CD4-positive, CD25-positive, alpha-beta regulatory T cell (primary cell): ENCODE data around the gene PRDM10. TPM values are rescaled to one million over a fixed set of nuclear protein-coding genes. Genes with fewer than 3 reads are reported as not detected.
"Not testable (repeated sequence)": the region's sequence is repeated elsewhere in the genome, so short reads cannot be mapped to it uniquely, and the experiment has no call there.

Source experiments
- ATAC-seq, 2 donors: fragments of 150-1000 bp; cut with Tn5 transposase; one replicate each; pipeline ENCODE4 v1.10.0; 2021; ENCODE audit warnings: low read depth in 2 of 2, moderate number of reproducible peaks in 2 of 2, moderate library complexity in 1 of 2
- DNase-seq, 3 donors: peaks; one replicate each; pipeline versions ENCODE4 v3.0.0 to v3.0.0-alpha.2; 2012 to 2022; ENCODE audit warnings: mixed read lengths in 1 of 3
- H3K27ac ChIP-seq: one replicate; pipeline ENCODE4 v1.7.0; 2013; ENCODE audit warnings: mild to moderate bottlenecking, low read length; ENCODE audit not compliant: insufficient read depth, poor library complexity, severe bottlenecking
- H3K27me3 ChIP-seq: one replicate; pipeline ENCODE4 v1.7.0; 2013; ENCODE audit warnings: low read length; ENCODE audit not compliant: control insufficient read depth, insufficient read depth
- H3K36me3 ChIP-seq: one replicate; pipeline ENCODE4 v1.7.0; 2013; ENCODE audit warnings: mild to moderate bottlenecking, low read length, moderate library complexity; ENCODE audit not compliant: control insufficient read depth, insufficient read depth
- H3K4me1 ChIP-seq: 2 replicates; pipeline ENCODE4 v1.7.0; 2013; ENCODE audit warnings: mild to moderate bottlenecking, low read length; ENCODE audit not compliant: insufficient read depth, control insufficient read depth, poor library complexity, severe bottlenecking
- H3K4me3 ChIP-seq: one replicate; pipeline ENCODE4 v1.7.0; 2013; ENCODE audit warnings: low read depth, mild to moderate bottlenecking, low read length, moderate library complexity
- H3K9me3 ChIP-seq, 2 experiments: 1 replicate in 1 of 2; 2 replicates in 1 of 2; pipeline ENCODE4 v1.7.0; 2013; ENCODE audit warnings: low read length in 2 of 2, mild to moderate bottlenecking in 1 of 2, moderate library complexity in 1 of 2; ENCODE audit not compliant: control insufficient read depth in 2 of 2
- H3K27ac Mint-ChIP-seq, 3 donors: one replicate each; pipeline ENCODE4 v1.8.0; 2020 to 2022; ENCODE audit warnings: mild to moderate bottlenecking in 3 of 3, mixed read lengths in 3 of 3, moderate library complexity in 2 of 3
- H3K27me3 Mint-ChIP-seq: one replicate; pipeline ENCODE4 v1.8.0; 2022; ENCODE audit warnings: mild to moderate bottlenecking, mixed read lengths
- H3K36me3 Mint-ChIP-seq: one replicate; pipeline ENCODE4 v1.8.0; 2020; ENCODE audit warnings: mixed read lengths
- H3K4me1 Mint-ChIP-seq, 4 donors: one replicate each; pipeline ENCODE4 v1.8.0; 2020 to 2022; ENCODE audit warnings: mixed read lengths in 4 of 4, mild to moderate bottlenecking in 1 of 4
- H3K4me3 Mint-ChIP-seq, 4 donors: one replicate each; pipeline ENCODE4 v1.8.0; 2020 to 2022; ENCODE audit warnings: mild to moderate bottlenecking in 4 of 4, mixed read lengths in 4 of 4, moderate library complexity in 3 of 4
- H3K9me3 Mint-ChIP-seq, 7 donors: one replicate each; pipeline ENCODE4 v1.8.0; 2020 to 2022; ENCODE audit warnings: mixed read lengths in 7 of 7, mild to moderate bottlenecking in 3 of 7, moderate library complexity in 2 of 7
- polyA plus RNA-seq, 4 donors: library from polyadenylated mRNA; unstranded; fragments of 300-500 nt; fragmentation: Illumina TruSeq; gene quantifications; one replicate each; pipeline ENCODE4 v1.2.3, GENCODE V29; 2021
- total RNA-seq: library from RNA; stranded (reverse); gene quantifications from one replicate; pipeline ENCODE4 v1.2.3, GENCODE V29; 2022

Gene PRDM10
- total and polyA plus RNA-seq, 5 donors from 2014 or later, result 2.6 to 15.8 (median 2.8) TPM

DNA sequence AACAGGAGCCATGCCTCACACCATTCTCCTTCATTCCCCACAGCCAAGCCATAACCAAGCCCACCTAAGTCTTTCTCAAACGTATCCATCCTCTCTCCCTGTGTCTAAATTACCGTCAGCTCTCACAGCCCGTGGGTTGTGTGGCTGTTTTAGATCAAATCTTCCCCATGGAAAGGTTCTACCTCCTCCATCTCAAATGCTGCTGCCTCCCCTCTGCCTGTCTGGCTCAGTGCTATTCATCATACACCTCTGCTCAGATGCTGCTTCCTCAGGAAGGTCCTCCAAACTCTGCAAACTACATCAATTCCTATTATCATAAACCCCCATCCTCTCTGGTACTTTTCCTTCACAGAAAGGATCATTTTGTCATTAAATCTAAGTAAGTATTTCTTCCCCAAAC, 122.3 kb downstream of the PRDM10 start:
- Histone ChIP-seq H3K9me3 (no peaks in the 10 kb centered on the region), H3K27me3 (no peaks in the 10 kb centered on the region), H3K36me3 (peaks cover 98% of the 10 kb centered on the region), H3K27ac (no peak overlapping the region), H3K4me3 (no peak overlapping the region), H3K4me1 (no peaks in the 10 kb centered on the region)
- DNase-seq (no peak), ATAC-seq (no peak)
- no peak overlapping the region for H3K4me3 Mint-ChIP-seq
- H3K9me3 Mint-ChIP-seq, result no peaks in the 10 kb centered on the region
- peaks cover 0 to 6% (median 3%) of the 10 kb centered on the region in 4 donors for H3K4me1 Mint-ChIP-seq
- H3K27me3 Mint-ChIP-seq, result no peaks in the 10 kb centered on the region
- H3K27ac Mint-ChIP-seq, result peak overlapping the region; percentile 17 to 76 (median 50)
- H3K36me3 Mint-ChIP-seq, result peaks cover 78% of the 10 kb centered on the region

DNA sequence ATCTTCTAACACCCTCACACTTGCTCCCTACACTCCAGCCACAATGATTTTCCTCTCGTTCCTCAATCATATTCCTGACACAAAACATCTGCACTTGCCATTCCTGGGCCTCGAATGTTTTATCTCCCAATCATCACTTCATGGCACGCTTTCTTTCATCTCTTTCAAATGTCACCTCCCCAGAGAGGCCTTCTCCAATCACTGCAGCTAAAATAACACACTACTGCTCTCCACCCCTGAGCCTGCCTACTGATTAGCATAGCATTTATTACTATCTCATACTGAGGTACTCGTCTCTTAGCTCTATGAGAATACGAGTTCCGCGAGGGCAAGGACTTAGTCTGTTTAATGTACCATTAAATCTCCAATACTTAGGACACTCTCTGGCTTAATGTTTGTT, 130.7 kb downstream of the PRDM10 start:
- H3K36me3 ChIP-seq, result peaks cover 92% of the 10 kb centered on the region
- H3K4me1 ChIP-seq, result no peaks in the 10 kb centered on the region
- H3K9me3 ChIP-seq, result no peaks in the 10 kb centered on the region
- no peak overlapping the region for H3K27ac ChIP-seq
- H3K27me3 ChIP-seq, result no peaks in the 10 kb centered on the region
- Mint-ChIP-seq H3K27ac (peak overlapping the region in 2 of 3 donors; percentile 6 to 82), H3K4me3 (no peak overlapping the region), H3K9me3 (no peaks in the 10 kb centered on the region), H3K4me1 (peaks cover 0 to 6% (median 4%) of the 10 kb centered on the region in 4 donors), H3K27me3 (no peaks in the 10 kb centered on the region), H3K36me3 (peaks cover 84% of the 10 kb centered on the region)
- H3K4me3 ChIP-seq, result no peak overlapping the region
- DNase-seq (no peak), ATAC-seq (no peak)

DNA sequence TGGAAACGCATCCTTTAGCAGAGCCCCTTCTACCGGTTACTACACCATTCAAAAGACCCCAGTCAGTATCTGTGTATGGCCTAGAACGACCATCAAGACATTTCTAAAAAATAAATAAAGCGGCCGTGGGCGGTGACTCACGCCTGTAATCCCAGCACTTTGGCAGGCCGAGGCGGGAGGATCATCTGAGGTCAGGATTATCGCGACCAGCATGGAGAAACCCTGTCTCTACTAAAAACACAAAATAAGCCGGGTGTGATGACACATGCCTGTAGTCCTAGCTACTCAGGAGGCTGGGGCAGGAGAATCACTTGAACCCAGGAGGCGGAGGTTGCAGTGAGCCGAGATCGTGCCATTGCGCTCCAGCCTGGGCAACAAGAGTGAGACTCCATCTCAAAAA, 134.0 kb downstream of the PRDM10 start:
- H3K9me3 Mint-ChIP-seq, DNase-seq, H3K4me3 ChIP-seq, H3K27me3 Mint-ChIP-seq, H3K4me1 ChIP-seq, H3K4me3 Mint-ChIP-seq, H3K27me3 ChIP-seq, H3K27ac Mint-ChIP-seq, ATAC-seq, H3K27ac ChIP-seq, H3K9me3 ChIP-seq: not testable (repeated sequence)
- peaks cover 89% of the 10 kb centered on the region for H3K36me3 ChIP-seq
- H3K36me3 Mint-ChIP-seq, result peaks cover 86% of the 10 kb centered on the region
- peaks cover 0 to 19% (median 7%) of the 10 kb centered on the region in 4 donors for H3K4me1 Mint-ChIP-seq

DNA sequence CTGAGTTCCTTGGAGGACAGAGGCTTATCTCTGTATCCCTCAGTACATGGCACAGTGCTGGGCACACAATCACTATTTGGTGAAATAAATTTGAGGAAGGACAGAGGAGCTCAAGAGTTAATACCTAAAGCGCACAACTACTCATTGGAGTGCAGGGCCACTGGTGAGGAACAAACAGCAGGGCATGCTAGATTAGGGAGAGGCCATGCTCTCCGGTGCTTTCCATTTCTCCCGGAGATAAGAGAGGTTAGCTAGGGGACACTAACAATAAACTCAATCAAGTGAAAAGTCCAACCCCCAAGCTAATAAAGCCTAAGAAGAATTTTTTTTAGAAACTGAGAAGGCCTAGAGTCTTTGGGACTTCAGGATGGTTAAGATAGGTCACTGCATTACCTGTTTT, 136.3 kb downstream of the PRDM10 start:
- no peaks in the 10 kb centered on the region for H3K9me3 ChIP-seq
- peaks cover 74% of the 10 kb centered on the region for H3K36me3 ChIP-seq
- H3K27ac Mint-ChIP-seq, result peak overlapping the region; percentile 68 to 84 (median 74)
- H3K4me3 ChIP-seq, result no peak overlapping the region
- H3K27ac ChIP-seq, result no peak overlapping the region
- H3K36me3 Mint-ChIP-seq, result peaks cover 81% of the 10 kb centered on the region
- DNase-seq (no peak), ATAC-seq (no peak)
- H3K4me1 ChIP-seq, result peaks cover 3% of the 10 kb centered on the region
- H3K27me3 ChIP-seq, result no peaks in the 10 kb centered on the region
- no peaks in the 10 kb centered on the region for H3K27me3 Mint-ChIP-seq
- no peaks in the 10 kb centered on the region for H3K9me3 Mint-ChIP-seq
- no peak overlapping the region for H3K4me3 Mint-ChIP-seq
- peaks cover 5 to 31% (median 9%) of the 10 kb centered on the region in 4 donors for H3K4me1 Mint-ChIP-seq

GRCh38 chr11:129865701-129866100, 136.9 kb downstream of the PRDM10 start:
- Mint-ChIP-seq H3K36me3 (peaks cover 75% of the 10 kb centered on the region), H3K9me3 (no peaks in the 10 kb centered on the region), H3K27ac (peak overlapping the region; percentile 68 to 89 (median 74)), H3K27me3 (no peaks in the 10 kb centered on the region), H3K4me1 (peaks cover 1 to 37% (median 12%) of the 10 kb centered on the region in 4 donors), H3K4me3 (no peak overlapping the region)
- peaks cover 71% of the 10 kb centered on the region for H3K36me3 ChIP-seq
- H3K4me3 ChIP-seq, result no peak overlapping the region
- no peaks in the 10 kb centered on the region for H3K9me3 ChIP-seq
- H3K4me1 ChIP-seq, result peaks cover 6% of the 10 kb centered on the region
- no peaks in the 10 kb centered on the region for H3K27me3 ChIP-seq
- ATAC-seq (no peak), DNase-seq (no peak)
- no peak overlapping the region for H3K27ac ChIP-seq

GRCh38 chr11:129864811-129865210, 137.8 kb downstream of the PRDM10 start:
- H3K27me3 Mint-ChIP-seq, result no peaks in the 10 kb centered on the region
- no peaks in the 10 kb centered on the region for H3K9me3 Mint-ChIP-seq
- no peak for DNase-seq
- ATAC-seq, result no peak
- no peaks in the 10 kb centered on the region for H3K27me3 ChIP-seq
- no peak overlapping the region for H3K4me3 ChIP-seq
- H3K27ac Mint-ChIP-seq, result peak overlapping the region in 2 of 3 donors; percentile 74 to 80
- no peak overlapping the region for H3K4me3 Mint-ChIP-seq
- peaks cover 9% of the 10 kb centered on the region for H3K4me1 ChIP-seq
- H3K27ac ChIP-seq, result no peak overlapping the region
- peaks cover 0 to 45% (median 14%) of the 10 kb centered on the region in 4 donors for H3K4me1 Mint-ChIP-seq
- peaks cover 63% of the 10 kb centered on the region for H3K36me3 ChIP-seq
- no peaks in the 10 kb centered on the region for H3K9me3 ChIP-seq
- peaks cover 68% of the 10 kb centered on the region for H3K36me3 Mint-ChIP-seq

GRCh38 chr11:129861702-129862522, 140.7 kb downstream of the PRDM10 start:
- H3K9me3 Mint-ChIP-seq, result no peaks in the 10 kb centered on the region

DNA sequence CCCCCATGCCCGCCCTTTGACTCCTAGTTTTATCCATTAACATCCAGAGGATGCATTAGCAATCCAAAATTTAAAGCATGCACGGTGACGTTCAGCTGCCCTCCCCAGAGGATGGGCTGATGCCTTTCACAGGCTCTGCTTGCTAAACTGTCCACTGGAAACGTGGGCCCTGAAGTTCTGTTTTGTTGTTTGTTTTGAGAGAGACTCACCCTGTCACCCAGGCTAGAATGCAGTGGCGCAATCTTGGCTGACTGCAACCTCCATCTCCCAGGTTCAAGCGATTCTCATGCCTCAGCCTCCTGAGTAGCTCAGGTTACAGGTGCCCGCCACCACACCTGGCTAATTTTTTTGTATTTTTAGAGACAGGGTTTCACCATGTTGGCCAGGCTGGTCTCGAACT, 146.6 kb downstream of the PRDM10 start:
- H3K27ac ChIP-seq, result no peak overlapping the region
- no peak overlapping the region for H3K4me3 ChIP-seq
- no peak for ATAC-seq
- H3K4me1 ChIP-seq, result peaks cover 19% of the 10 kb centered on the region
- H3K36me3 ChIP-seq, result peaks cover 3% of the 10 kb centered on the region
- no peak for DNase-seq
- Mint-ChIP-seq H3K9me3 (no peaks in the 10 kb centered on the region), H3K36me3 (peaks cover 8% of the 10 kb centered on the region), H3K4me3 (no peak overlapping the region), H3K27me3 (no peaks in the 10 kb centered on the region), H3K27ac (peak overlapping the region in 2 of 3 donors; percentile 71 to 99), H3K4me1 (peaks cover 0 to 68% (median 31%) of the 10 kb centered on the region in 4 donors)
- no peaks in the 10 kb centered on the region for H3K27me3 ChIP-seq
- no peaks in the 10 kb centered on the region for H3K9me3 ChIP-seq

More at GRCh38 chr11:129861702-129862522, 140.7 kb downstream of the PRDM10 start:
- no peaks in the 10 kb centered on the region for H3K9me3 ChIP-seq
- H3K4me3 ChIP-seq, result no peak overlapping the region
- peaks cover 9% of the 10 kb centered on the region for H3K4me1 ChIP-seq
- Mint-ChIP-seq H3K4me3 (peak overlapping the region in 1 of 4 donors; percentile 73), H3K27ac (peak overlapping the region; percentile 95 to 99 (median 97)), H3K36me3 (peaks cover 53% of the 10 kb centered on the region), H3K27me3 (no peaks in the 10 kb centered on the region), H3K4me1 (peaks cover 0 to 56% (median 21%) of the 10 kb centered on the region in 4 donors)
- ATAC-seq (no peak), DNase-seq (no peak)
- no peaks in the 10 kb centered on the region for H3K27me3 ChIP-seq
- H3K36me3 ChIP-seq, result peaks cover 42% of the 10 kb centered on the region
- no peak overlapping the region for H3K27ac ChIP-seq
